Measurements from ENCODE around the gene SLC4A5. TPM values are rescaled to one million over a fixed set of nuclear protein-coding genes. Genes with fewer than 3 reads are reported as not detected.

SLC4A5 gene
- total RNA-seq, 2 donors from 2014 or later, result 6.2 to 65.9 TPM

GRCh38 chr2:74178211-74179062 lies 164.8 kb downstream of the SLC4A5 start, which contains the start of gene MOB1A:
Gene MOB1A (minus strand): TSS chr2:74178879. CDS start chr2:74178674, 205 bp downstream.
- Histone ChIP-seq H3K4me1 (replicated peaks) (no peaks in the 10 kb centered on the region), H3K9me3 (no peaks in the 10 kb centered on the region), H3K36me3 (no peaks in the 10 kb centered on the region), H3K27me3 (replicated peaks; ENCODE audit: insufficient read depth) (no peaks in the 10 kb centered on the region), H3K27ac (peak within 1 kb of the TSS; percentile 90 to 97), H3K4me3 (peak within 1 kb of the TSS; percentile 71 to 98)
- peak; percentile 98 for DNase-seq (ENCODE audit: low spot score)
- intact Hi-C loops (cut with DNase I), result no loop called here
- TF ChIP-seq POLR2A (IDR thresholded peaks at IDR 0.05), result peak; percentile 89
- no peak for TF ChIP-seq CTCF (IDR thresholded peaks at IDR 0.05)
- TF ChIP-seq POLR2AphosphoS5 (IDR thresholded peaks at IDR 0.05), result peak; percentile 98
- WGBS, result under 1% methylated on average over 81 of the region's 84 CpGs

GRCh38 chr2:74177696-74178095 lies 165.5 kb downstream of the SLC4A5 start:
- H3K4me3 ChIP-seq, result peak overlapping the region; percentile 71 to 98
- intact Hi-C loops (cut with DNase I), result no loop called here
- H3K4me1 ChIP-seq (replicated peaks), result no peaks in the 10 kb centered on the region
- H3K36me3 ChIP-seq, result no peaks in the 10 kb centered on the region
- no peak for DNase-seq (ENCODE audit: low spot score)
- TF ChIP-seq CTCF (IDR thresholded peaks at IDR 0.05) (no peak), POLR2A (IDR thresholded peaks at IDR 0.05) (no peak), POLR2AphosphoS5 (IDR thresholded peaks at IDR 0.05) (no peak)
- H3K27ac ChIP-seq, result peak overlapping the region; percentile 90 to 97
- no peaks in the 10 kb centered on the region for H3K27me3 ChIP-seq (replicated peaks; ENCODE audit: insufficient read depth)
- H3K9me3 ChIP-seq, result no peaks in the 10 kb centered on the region

GRCh38 chr2:74174909-74175308 lies 168.3 kb downstream of the SLC4A5 start:
- no peak overlapping the region for H3K4me3 ChIP-seq
- H3K27me3 ChIP-seq (replicated peaks; ENCODE audit: insufficient read depth), result no peaks in the 10 kb centered on the region
- H3K4me1 ChIP-seq (replicated peaks), result no peaks in the 10 kb centered on the region
- no peak overlapping the region for H3K27ac ChIP-seq
- peaks cover 0 to 5% of the 10 kb centered on the region in 2 donors for H3K36me3 ChIP-seq
- 93% methylated on average over 1 of the region's 1 CpG for WGBS
- TF ChIP-seq POLR2A (IDR thresholded peaks at IDR 0.05), result no peak
- TF ChIP-seq CTCF (IDR thresholded peaks at IDR 0.05), result no peak
- no peak for TF ChIP-seq POLR2AphosphoS5 (IDR thresholded peaks at IDR 0.05)
- DNase-seq (ENCODE audit: low spot score), result no peak
- intact Hi-C loops (cut with DNase I), result no loop called here
- H3K9me3 ChIP-seq, result no peaks in the 10 kb centered on the region

- Histone ChIP-seq H3K27ac (no peak overlapping the region), H3K27me3 (replicated peaks; ENCODE audit: insufficient read depth) (no peaks in the 10 kb centered on the region), H3K4me3 (no peak overlapping the region), H3K9me3 (no peaks in the 10 kb centered on the region), H3K36me3 (peaks cover 5 to 7% of the 10 kb centered on the region in 2 donors), H3K4me1 (replicated peaks) (no peaks in the 10 kb centered on the region)
- 67% methylated on average over 2 of the region's 2 CpGs for WGBS
- TF ChIP-seq POLR2A (IDR thresholded peaks at IDR 0.05), result no peak
- intact Hi-C loops (cut with DNase I), result no loop called here
- no peak for DNase-seq (ENCODE audit: low spot score)
Measured at GRCh38 chr2:74168739-74169138, 174.5 kb downstream of the SLC4A5 start.

Small RNA genes within 50 kb of the gene (small RNA-seq; reads per million reads assigned to genes)
- gene RNU6-542P (0 reads per million in 2 donors), gene TAF13P2 (0 reads per million in 2 donors)

Other genes starting within 250 kb of the SLC4A5 start
- gene BOLA3, start 195.5 kb downstream of the SLC4A5 start, total RNA-seq, result 10 to 100 TPM; 50.0 to 77.5 TPM
- 10 to 100 TPM; 71.3 to 72.0 TPM for gene MOB1A, start 164.5 kb downstream of the SLC4A5 start, total RNA-seq
- 10 to 100 TPM; 16.9 to 25.6 TPM for gene MTHFD2, start 144.8 kb downstream of the SLC4A5 start, total RNA-seq
- 100 to 1,000 TPM in 1 of 2 donors, 10 to 100 TPM in 1; 93.9 to 294 TPM for gene DCTN1, start 36.9 kb upstream of the SLC4A5 start, total RNA-seq
- gene C2orf81, start 78.2 kb upstream of the SLC4A5 start, total RNA-seq, result 1 to 10 TPM; 6.1 to 6.8 TPM
- gene WDR54, start 78.3 kb upstream of the SLC4A5 start, total RNA-seq, result 10 to 100 TPM; 11.4 to 19.4 TPM
- 10 to 100 TPM; 24.5 to 26.0 TPM for gene RTKN, start 98.5 kb upstream of the SLC4A5 start, total RNA-seq
- 10 to 100 TPM; 28.3 to 46.7 TPM for gene INO80B, start 111.7 kb upstream of the SLC4A5 start, total RNA-seq
- gene WBP1, start 115.0 kb upstream of the SLC4A5 start, total RNA-seq, result 100 to 1,000 TPM in 1 of 2 donors, 10 to 100 TPM in 1; 73.3 to 158 TPM
- 10 to 100 TPM; 57.1 to 68.3 TPM for gene MOGS, start 122.0 kb upstream of the SLC4A5 start, total RNA-seq
- gene MRPL53, start 129.3 kb upstream of the SLC4A5 start, total RNA-seq, result 10 to 100 TPM; 28.2 to 63.3 TPM
- gene CCDC142, start 139.6 kb upstream of the SLC4A5 start, total RNA-seq, result 10 to 100 TPM; 28.0 to 28.3 TPM
- gene TTC31, start 139.7 kb upstream of the SLC4A5 start, total RNA-seq, result 10 to 100 TPM; 24.0 to 27.6 TPM
- 1 to 10 TPM in 1 of 2 donors, not detected in 1; 1.2 TPM for gene LBX2, start 156.2 kb upstream of the SLC4A5 start, total RNA-seq
- 10 to 100 TPM; 13.6 to 14.7 TPM for gene PCGF1, start 164.3 kb upstream of the SLC4A5 start, total RNA-seq
- gene TLX2, start 171.0 kb upstream of the SLC4A5 start, total RNA-seq, result under 1 TPM in 1 of 2 donors, not detected in 1; 0.97 TPM
- gene DQX1, start 182.8 kb upstream of the SLC4A5 start, total RNA-seq, result not detected
- 100 to 1,000 TPM; 101 to 124 TPM for gene AUP1, start 186.3 kb upstream of the SLC4A5 start, total RNA-seq
- gene HTRA2, start 186.5 kb upstream of the SLC4A5 start, total RNA-seq, result 10 to 100 TPM; 19.1 to 37.9 TPM
- 10 to 100 TPM in 1 of 2 donors, 1 to 10 TPM in 1; 1.3 to 10.7 TPM for gene LOXL3, start 210.5 kb upstream of the SLC4A5 start, total RNA-seq
- 10 to 100 TPM in 1 of 2 donors, 1 to 10 TPM in 1; 4.5 to 18.9 TPM for gene DOK1, start 211.3 kb upstream of the SLC4A5 start, total RNA-seq

Data from prostate gland (tissue), 2 donors.